ENCODE measurements around the gene RAB7B.

Gene RAB7B

GRCh38 chr1:205970486-205970885, 32.7 kb downstream of the RAB7B start:
- H3K4me3 ChIP-seq (ENCODE audit: low read length) = no peak overlapping the region
- no peaks in the 10 kb centered on the region; the same call in 1 of the 2 replicates for H3K9me3 ChIP-seq (ENCODE audit: control insufficient read depth, insufficient read depth, low read length)
- H3K36me3 ChIP-seq (ENCODE audit: control insufficient read depth, low read length) = no peaks in the 10 kb centered on the region
- H3F3A ChIP-seq (ENCODE audit: control insufficient read depth, insufficient read depth) = 0 out of 2 replicates have a peak, but pooled peaks cover 3% of the 10 kb centered on the region
- no peaks in the 10 kb centered on the region for H3K79me2 ChIP-seq (ENCODE audit: control insufficient read depth, low read length)
- peaks cover 3% of the 10 kb centered on the region for H3K4me1 ChIP-seq (ENCODE audit: control insufficient read depth, low read length)
- no peak for TF ChIP-seq EZH2phosphoT487 (IDR thresholded peaks at IDR 0.05; ENCODE audit: borderline replicate concordance, low read length)
- TF ChIP-seq, protein P1, sequence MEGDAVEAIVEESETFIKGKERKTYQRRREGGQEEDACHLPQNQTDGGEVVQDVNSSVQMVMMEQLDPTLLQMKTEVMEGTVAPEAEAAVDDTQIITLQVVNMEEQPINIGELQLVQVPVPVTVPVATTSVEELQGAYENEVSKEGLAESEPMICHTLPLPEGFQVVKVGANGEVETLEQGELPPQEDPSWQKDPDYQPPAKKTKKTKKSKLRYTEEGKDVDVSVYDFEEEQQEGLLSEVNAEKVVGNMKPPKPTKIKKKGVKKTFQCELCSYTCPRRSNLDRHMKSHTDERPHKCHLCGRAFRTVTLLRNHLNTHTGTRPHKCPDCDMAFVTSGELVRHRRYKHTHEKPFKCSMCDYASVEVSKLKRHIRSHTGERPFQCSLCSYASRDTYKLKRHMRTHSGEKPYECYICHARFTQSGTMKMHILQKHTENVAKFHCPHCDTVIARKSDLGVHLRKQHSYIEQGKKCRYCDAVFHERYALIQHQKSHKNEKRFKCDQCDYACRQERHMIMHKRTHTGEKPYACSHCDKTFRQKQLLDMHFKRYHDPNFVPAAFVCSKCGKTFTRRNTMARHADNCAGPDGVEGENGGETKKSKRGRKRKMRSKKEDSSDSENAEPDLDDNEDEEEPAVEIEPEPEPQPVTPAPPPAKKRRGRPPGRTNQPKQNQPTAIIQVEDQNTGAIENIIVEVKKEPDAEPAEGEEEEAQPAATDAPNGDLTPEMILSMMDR (IDR thresholded peaks at IDR 0.05; ENCODE audit: low read depth, low read length, poor library complexity, severe bottlenecking) = no peak
- H3K9me2 ChIP-seq (replicated peaks; ENCODE audit: control insufficient read depth, low read length) = no peaks in the 10 kb centered on the region
- H4K20me1 ChIP-seq (ENCODE audit: control insufficient read depth, insufficient read depth, low read depth, low read length) = no peaks in the 10 kb centered on the region
- no peaks in the 10 kb centered on the region for H3K27me3 ChIP-seq (ENCODE audit: control insufficient read depth, low read length)
- no peak overlapping the region for H3K27ac ChIP-seq (ENCODE audit: low read depth, low read length)
- H3K4me2 ChIP-seq (ENCODE audit: low read length) = no peak overlapping the region

- no peaks in the 10 kb centered on the region for H3K36me3 ChIP-seq (ENCODE audit: control insufficient read depth, low read length)
- no peaks in the 10 kb centered on the region; the same call in 1 of the 2 replicates for H3K9me3 ChIP-seq (ENCODE audit: control insufficient read depth, insufficient read depth, low read length)
- no peaks in the 10 kb centered on the region for H3K79me2 ChIP-seq (ENCODE audit: control insufficient read depth, low read length)
- no peaks in the 10 kb centered on the region for H3K9me2 ChIP-seq (replicated peaks; ENCODE audit: control insufficient read depth, low read length)
- H3F3A ChIP-seq (ENCODE audit: control insufficient read depth, insufficient read depth) = 0 out of 2 replicates have a peak, but pooled peaks cover 3% of the 10 kb centered on the region
- H3K4me2 ChIP-seq (ENCODE audit: low read length) = no peak overlapping the region
- no peak overlapping the region for H3K27ac ChIP-seq (ENCODE audit: low read depth, low read length)
- H4K20me1 ChIP-seq (ENCODE audit: control insufficient read depth, insufficient read depth, low read depth, low read length) = no peaks in the 10 kb centered on the region
- H3K27me3 ChIP-seq (ENCODE audit: control insufficient read depth, low read length) = 0 out of 2 replicates have a peak, but pooled peaks cover 3% of the 10 kb centered on the region
- TF ChIP-seq, protein P1 (IDR thresholded peaks at IDR 0.05; ENCODE audit: low read depth, low read length, poor library complexity, severe bottlenecking) = no peak
- no peak for TF ChIP-seq EZH2phosphoT487 (IDR thresholded peaks at IDR 0.05; ENCODE audit: borderline replicate concordance, low read length)
- H3K4me1 ChIP-seq (ENCODE audit: control insufficient read depth, low read length) = peaks cover 6% of the 10 kb centered on the region
- H3K4me3 ChIP-seq (ENCODE audit: low read length) = no peak overlapping the region
Measured at GRCh38 chr1:205969229-205969628, 34.0 kb downstream of the RAB7B start.

DNA sequence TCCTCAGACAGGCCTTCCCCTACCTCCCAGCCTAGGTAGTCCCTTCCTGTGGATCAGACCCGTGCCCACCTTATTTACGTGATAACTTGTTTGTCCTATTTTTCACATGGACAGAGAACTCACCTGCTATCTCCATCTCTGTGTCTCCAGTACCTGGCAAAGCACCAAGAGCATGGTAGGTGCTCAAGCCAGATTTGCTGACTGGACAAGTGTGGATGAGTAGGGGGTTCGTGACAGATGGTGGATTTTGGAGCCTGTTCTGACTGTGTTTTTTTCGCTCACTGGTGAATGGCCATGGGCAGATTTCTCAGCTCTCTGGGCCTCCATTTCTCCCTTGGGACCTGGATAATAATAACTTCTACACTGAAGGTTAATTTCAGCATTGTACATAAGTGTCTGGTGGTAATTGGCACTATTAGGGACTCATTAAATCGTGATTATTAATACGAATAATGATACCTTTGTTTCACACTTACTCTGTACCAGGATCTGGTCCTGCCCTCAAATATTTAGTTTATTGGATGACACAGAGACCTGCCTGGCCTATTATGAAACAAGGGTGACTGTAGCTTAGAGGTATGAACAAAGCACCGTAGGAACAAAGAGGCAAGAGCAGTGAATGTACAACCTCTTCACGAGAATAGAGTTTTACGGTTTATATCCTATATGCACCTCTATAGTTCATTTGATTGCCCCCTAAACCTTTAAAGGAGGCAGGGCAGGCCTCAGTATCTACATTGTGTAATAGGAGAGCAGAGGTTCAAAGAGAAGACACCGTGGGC, 35.5 kb downstream of the RAB7B start:
- H3K9me2 ChIP-seq (replicated peaks; ENCODE audit: control insufficient read depth, low read length) = no peaks in the 10 kb centered on the region
- no peak overlapping the region for H3K4me3 ChIP-seq (ENCODE audit: low read length)
- no peak overlapping the region for H3K27ac ChIP-seq (ENCODE audit: low read depth, low read length)
- peaks cover 6% of the 10 kb centered on the region for H3K4me1 ChIP-seq (ENCODE audit: control insufficient read depth, low read length)
- H3K36me3 ChIP-seq (ENCODE audit: control insufficient read depth, low read length) = no peaks in the 10 kb centered on the region
- no peaks in the 10 kb centered on the region for H3K9me3 ChIP-seq (ENCODE audit: control insufficient read depth, insufficient read depth, low read length)
- TF ChIP-seq, protein P1 (IDR thresholded peaks at IDR 0.05; ENCODE audit: low read depth, low read length, poor library complexity, severe bottlenecking) = no peak
- TF ChIP-seq EZH2phosphoT487 (IDR thresholded peaks at IDR 0.05; ENCODE audit: borderline replicate concordance, low read length) = no peak
- H3K79me2 ChIP-seq (ENCODE audit: control insufficient read depth, low read length) = no peaks in the 10 kb centered on the region
- H4K20me1 ChIP-seq (ENCODE audit: control insufficient read depth, insufficient read depth, low read depth, low read length) = no peaks in the 10 kb centered on the region
- 0 out of 2 replicates have a peak, but pooled peaks cover 3% of the 10 kb centered on the region for H3K27me3 ChIP-seq (ENCODE audit: control insufficient read depth, low read length)
- 0 out of 2 replicates have a peak, but pooled peaks cover 3% of the 10 kb centered on the region for H3F3A ChIP-seq (ENCODE audit: control insufficient read depth, insufficient read depth)
- no peak overlapping the region for H3K4me2 ChIP-seq (ENCODE audit: low read length)
